SKM-1 treated with dmso at 0.1 percent for 144 hours (cell line): ENCODE measurements around the gene LEMD3.

ENCODE experiments used
- DNase-seq: peaks from one replicate; lab custom pipeline; 2025; ENCODE audit not compliant: unreplicated experiment; lab: John Stamatoyannopoulos, UW

The LEMD3 gene

DNA sequence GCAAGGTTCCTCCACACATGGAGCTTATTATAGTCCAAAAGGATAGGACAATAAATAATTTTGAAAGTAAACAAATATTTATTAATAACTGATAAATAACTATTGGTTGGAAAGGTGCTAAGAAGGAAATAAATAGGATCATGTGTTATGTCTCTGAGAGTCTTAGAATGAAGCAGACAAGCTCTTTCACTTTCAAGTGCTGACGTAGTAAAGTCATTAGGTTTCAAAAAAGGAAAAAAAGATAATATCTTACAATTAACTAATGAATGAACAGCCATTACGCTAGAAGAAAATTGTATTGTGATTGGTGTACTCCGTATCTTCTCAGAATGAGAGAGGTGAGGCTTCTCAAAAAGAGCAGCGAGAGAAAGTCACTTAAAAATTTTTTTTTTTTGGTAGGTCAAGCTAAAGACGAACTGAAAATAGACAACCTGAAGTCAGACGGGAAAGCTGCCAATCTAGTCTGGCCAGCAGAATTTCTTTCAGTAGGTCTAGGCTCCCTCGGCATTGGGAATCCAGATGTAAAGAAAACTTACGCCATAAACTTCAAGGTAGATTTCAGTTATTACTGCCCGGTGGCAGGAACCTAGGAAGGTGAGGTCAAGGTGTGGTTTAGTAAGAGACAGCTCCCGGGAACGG, 583 bp upstream of the LEMD3 start:
- DNase-seq, result no peak

DNA sequence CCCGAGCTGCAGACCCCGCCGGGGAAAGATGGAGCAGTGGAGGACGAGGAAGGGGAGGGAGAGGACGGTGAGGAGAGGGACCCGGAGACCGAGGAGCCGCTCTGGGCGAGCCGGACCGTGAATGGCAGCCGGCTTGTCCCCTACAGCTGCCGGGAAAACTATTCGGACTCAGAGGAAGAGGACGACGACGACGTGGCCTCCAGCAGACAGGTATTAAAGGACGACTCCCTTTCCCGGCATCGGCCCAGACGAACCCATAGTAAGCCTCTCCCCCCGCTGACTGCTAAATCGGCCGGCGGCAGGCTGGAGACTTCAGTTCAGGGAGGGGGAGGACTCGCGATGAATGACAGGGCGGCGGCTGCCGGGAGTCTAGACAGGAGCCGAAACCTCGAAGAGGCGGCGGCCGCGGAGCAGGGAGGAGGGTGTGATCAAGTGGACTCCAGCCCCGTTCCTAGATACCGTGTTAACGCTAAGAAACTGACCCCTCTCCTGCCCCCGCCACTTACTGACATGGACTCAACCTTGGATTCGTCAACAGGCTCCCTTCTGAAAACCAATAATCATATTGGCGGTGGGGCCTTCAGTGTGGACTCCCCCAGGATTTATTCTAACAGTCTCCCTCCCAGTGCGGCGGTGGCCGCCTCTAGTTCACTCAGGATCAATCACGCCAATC, 962 bp downstream of the LEMD3 start:
- DNase-seq, result no peak

DNA sequence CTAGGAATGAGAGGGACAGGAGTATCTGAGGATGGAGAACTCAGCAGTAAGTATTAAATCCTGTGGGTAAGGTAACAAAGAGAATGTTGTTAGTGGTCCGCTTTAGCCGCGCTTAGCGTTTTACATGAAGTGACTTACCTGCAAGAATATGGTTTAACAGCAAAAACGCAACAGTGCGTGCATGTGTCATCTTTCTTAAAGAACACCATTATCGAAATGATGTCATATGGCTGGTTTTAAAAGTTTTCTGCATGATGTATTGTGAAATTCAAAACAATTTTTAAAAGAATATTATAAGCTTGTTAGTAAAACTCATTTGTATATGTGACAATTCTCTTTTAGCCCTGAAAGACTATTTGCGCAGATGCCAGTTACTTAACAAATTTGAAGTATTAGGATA, 1.7 kb downstream of the LEMD3 start:
- no peak for DNase-seq

DNA sequence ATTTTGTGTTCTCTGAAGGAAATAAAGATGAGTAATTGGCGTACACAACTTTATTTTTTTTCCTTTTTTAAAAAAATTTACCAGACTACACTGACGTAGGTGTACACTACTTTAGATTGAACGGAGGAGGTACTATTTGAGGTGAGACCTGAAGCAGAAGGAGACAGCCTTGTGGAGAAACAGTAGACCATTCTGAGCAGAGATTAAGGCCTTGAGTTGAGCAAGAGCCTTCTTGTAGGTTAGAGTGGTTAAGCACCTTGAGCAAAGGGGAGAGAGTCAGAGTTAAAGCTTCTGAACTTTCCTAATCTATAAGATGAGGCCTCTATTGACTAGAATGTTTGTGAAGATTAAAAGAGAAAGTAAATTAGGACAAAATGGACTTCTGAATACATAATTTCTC, 2.5 kb downstream of the LEMD3 start:
- DNase-seq, result no peak

DNA sequence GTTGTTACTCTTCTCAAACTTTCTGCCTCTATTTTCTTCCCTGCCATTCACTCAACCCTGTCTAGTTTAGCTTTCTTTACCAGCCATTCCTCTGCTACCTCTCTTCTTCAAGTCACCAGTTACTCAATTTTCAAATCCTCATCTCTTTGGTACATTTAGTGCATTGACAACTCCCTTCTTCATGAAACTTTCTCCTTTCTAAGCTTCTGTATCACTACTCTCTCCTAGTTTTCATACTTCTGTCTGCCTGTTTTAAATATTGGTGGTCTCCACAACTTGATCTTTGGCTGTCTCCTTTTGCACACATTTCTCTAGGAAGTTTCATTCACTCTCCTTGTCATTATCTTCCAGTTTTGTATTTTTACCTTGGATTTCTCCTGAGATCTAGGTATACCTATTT, 6.0 kb downstream of the LEMD3 start:
- DNase-seq, result no peak

DNA sequence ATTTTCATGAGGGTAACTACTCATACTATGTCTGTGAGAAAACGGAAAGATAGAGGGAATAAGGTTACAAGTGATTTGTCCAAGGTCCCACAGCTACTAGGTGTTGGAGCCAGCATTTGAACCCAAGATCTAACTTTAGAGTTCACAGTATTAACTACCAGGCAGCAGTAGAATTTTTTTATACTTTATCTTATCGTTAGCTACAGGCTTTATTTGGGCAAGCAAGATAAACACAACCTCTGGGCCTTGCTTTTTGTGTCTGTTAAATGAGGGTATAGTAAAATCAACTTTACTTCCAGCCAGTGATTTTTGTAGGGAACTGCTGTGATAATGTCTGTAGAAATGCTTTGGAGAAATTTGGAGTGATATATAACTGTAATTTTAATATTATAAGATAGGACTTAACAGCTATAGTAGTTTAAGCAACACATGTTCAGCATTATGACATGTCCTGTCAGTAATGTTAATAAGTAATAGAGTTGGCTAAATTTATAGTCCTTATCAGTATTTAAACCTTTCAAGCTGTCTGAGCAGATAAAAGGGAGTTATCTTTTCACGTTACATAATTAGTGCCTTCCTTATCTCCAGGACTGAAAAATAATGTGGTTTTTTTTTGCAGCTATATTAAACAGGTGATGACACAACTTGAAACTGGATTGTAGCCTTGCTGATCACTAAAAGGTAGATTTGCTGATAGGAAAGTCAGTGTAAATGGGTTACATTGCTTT, 12.8 kb downstream of the LEMD3 start:
- no peak for DNase-seq

DNA sequence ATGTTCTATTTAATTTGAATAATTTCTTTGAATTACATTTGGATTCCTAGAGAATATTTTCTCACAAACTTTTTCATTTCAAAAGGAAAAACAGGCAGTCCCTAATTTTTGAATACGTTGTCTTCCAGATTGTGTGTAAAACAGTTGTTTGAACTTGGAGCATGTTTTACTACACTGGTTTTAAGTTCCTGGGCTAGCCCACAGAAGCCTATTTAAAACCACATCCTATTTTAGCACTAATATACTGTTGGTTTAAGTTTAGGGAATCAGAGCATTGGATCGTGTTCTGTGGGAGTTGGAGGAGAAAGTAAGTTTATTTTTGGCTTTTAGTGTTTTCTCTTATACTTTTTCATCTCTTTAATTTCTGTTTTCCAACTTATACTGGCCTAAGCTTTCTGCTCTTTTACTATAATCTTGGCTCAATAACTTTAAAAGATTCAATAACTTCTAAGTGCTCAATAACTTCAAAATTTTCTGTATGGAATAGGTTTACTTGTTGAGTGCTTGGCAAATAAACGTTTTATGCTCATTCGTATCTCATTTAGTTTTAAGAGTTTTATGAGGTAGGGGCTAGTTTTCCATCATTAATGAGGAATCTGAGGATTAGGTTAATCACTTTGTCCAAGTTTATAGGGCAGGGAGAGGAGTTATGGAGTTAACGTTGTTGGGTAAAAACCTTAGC, 14.9 kb downstream of the LEMD3 start:
- no peak for DNase-seq

DNA sequence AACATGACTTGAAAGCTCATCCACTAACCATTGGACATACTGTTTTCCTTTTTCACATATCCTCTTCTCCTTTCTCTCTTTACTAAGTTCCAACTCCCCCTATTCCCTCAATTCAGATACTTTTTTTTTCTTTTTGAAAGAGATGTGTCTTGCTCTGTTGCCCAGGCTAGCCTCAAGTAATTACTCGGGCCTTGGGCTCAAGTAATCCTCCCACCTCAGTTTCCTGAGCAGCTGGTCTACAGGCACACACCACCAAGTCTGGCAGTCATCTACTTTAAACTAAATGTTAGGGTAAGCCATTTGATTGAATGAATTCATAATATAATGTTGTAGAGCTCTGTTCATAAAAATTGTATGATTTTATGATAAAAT, 15.5 kb downstream of the LEMD3 start:
- DNase-seq, result no peak

DNA sequence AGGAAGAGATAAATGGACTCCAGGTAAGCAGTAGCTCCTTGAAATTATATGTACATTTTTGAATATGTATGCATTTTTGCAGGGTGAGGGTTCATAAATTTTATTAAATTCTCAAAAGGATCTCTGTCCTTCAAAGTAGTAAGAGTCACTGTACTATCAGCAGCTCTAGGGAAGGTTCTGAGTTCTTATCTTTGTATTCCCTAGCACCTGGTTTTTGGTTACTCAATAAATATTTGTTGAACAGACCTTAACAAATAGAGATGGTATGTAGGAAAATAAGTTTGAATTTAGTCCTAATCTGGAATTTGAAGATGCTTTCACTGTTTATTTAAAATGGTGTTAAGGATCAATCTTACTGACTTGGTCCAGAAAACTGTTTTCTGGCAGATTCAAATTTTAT, 18.3 kb downstream of the LEMD3 start:
- DNase-seq, result no peak

DNA sequence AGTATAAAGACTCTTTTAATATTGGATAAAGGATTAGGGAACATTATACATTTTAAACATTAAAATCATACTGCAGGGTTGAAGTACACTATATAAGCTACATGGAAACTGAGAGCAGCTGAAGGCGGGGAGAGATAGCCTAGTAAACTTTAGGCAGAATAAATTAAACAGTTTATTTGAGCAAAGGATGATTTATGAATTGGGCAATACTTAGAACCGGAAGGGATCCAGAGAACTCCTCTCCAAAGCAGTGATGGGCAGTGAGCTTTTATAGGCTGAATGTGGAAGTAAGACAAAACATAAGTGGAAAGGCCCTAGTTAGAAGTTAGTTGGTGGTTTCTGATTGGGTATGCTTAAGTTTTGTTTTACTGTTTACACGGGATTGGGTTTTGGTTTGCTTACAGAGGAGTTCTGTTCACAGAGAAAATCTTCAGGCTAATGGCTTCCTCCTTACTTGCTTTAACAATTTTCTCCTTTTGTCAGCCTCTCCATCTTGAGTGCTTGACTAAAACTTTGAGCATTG, 18.9 kb downstream of the LEMD3 start:
- no peak for DNase-seq

DNA sequence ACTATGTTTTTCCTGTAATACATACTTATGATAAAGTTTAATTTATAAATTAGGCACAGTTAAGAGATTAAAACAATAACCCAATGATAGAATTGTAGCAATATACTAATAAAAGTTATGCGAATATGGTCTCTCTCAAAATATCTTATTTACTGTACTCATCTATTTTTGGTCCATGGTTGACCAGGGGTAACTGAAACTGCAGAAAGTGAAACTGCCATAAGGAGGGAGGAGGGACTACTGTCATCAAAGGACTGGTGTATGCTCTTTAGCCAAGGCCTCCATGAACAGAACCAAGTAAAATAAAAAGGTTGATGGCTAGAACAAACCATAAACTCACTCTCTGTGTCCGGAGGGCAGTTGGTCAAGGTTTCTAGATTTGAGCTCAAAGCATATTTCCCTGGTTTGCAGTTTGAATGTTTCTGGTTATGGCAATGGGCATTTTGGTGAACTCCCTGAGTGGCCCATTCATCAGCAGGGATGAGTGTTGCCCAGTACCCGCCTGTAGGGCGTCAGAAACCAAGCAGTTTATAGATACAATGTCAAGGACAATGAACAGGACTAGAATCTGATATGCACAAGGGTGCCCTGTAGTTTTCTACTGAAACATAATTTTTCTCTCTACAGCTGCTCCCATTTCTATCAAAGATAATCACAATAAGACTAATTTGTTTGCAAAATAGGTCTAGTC, 19.8 kb downstream of the LEMD3 start:
- DNase-seq, result no peak

DNA sequence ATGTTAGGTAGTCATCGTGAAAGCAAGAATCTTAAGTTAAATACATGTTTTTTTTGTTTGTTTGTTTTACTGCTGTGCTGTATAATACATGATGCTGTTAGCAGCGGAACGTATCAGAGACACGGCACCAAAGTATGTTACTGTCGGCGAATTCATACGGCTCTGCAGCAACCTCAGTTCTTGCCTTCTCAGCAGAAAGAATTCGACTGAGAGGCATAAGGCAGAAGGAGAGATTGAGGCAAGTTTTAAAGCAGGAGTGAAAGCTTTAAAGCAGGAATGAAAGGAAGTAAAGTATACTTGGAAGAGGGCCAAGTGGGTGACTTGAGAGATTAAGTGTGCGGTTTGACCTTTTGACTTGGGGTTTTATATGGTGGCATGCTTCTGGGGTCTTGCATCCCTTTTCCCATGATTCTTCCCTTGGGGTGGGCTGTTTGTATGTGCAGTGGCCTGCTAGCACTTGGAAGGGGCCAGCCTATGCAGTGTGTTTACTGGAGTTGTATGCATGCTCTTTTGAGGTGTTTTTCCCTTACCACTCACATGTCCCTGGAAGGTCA, 23.7 kb downstream of the LEMD3 start:
- no peak for DNase-seq

DNA sequence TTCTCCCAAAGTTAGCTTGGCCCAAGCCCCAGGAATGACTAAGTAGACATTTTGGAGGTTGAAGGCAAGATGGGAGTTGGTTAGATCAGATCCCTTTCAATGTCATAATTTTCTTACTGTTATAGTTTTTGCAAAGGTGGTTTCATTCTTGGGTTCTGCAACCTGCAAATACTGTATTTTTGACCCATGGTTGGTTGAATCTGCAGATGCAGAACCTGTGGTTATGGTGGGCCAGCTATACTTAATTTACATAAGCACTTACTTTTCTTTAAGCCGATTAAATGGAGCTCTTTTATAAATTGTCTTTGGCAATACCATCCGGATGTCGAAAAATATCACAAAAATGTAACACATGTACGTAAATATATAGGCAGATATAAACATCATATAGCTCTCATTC, 25.6 kb downstream of the LEMD3 start:
- no peak for DNase-seq

DNA sequence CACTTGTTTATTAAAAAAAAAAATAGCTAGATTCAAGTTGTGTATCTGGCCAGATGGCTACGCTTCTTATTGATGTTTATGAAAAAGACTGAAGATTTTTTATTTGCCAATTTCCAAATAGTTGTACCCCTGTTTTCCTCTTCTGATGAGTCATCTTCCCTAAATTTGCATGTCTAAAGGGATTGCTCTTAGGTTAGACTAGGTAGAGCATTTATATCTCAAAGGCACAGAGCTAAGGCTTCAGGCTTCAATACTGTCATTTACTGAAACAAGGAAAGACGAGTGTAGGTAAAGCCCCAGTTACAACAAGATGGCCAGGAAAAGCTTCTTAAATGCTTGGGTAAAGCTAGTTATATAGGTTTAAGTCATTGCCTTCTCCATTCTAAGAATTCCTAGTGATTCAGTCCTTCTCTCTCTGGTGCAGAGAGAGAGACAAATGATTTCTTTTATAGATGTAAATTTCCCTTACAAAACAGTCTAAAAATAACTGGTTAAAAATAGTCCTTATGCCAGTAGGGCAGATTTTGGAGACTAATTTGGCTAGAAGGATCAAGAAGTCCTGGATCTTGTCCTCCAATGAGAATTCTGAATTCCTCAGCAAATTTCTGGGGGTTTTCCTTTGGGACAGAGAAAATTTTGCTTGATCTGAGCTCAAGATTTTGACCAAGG, 26.1 kb downstream of the LEMD3 start:
- DNase-seq, result no peak

DNA sequence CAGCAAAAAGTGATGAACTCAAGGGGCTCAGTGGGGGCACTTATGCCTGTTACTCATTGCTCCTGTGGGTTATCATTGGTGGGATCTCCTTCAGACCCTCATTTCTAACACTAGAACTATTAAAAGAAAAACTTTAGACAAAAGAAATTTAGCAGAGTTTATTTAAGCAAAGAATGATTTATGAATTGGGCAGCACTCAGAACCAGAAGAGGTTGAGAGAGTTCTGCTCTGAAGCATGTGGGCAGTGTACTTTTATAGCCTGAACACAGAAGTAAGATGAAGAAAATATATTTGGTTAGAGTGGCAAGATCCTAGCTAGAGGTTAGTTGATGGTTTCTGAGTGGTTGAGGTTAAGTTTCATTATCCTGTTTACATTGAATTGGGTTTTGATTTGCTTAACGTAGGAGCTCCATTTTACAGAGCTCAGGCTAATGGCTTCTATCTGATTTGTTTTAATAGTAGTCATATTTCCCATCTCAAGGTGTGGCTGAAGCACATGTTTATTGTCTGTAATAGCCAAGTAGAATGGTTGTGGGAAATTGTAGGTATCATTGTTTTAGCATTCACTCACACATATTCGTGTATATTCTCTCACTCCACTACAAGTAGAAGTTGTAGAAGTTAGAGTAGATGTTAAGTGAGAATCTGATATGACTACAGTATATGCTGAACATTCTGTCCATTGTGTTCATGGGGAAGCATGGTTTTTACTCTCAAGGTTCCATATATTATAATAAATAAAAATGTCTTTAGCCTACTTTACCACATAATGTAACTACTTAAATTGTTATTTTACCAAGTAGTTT, 27.6 kb downstream of the LEMD3 start:
- DNase-seq, result no peak

DNA sequence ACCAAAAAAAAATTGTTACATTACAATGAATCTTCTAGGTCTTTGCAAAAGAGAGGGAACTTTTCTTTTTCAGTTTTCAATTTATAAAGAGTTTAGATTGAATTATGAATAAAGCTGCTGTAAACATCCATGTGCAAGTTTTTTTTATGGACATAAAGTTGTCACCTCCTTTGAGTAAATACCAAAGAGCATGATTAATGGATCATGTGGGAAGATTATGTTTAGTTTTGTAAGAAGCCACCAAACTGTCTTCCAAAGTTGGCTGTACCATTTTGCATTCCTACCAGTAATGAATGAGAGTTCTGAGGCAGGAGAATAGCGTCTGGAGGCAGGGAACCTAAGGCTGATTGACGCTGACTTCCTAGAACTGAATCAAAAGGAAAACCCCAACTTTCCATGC, 30.2 kb downstream of the LEMD3 start:
- DNase-seq, result no peak

DNA sequence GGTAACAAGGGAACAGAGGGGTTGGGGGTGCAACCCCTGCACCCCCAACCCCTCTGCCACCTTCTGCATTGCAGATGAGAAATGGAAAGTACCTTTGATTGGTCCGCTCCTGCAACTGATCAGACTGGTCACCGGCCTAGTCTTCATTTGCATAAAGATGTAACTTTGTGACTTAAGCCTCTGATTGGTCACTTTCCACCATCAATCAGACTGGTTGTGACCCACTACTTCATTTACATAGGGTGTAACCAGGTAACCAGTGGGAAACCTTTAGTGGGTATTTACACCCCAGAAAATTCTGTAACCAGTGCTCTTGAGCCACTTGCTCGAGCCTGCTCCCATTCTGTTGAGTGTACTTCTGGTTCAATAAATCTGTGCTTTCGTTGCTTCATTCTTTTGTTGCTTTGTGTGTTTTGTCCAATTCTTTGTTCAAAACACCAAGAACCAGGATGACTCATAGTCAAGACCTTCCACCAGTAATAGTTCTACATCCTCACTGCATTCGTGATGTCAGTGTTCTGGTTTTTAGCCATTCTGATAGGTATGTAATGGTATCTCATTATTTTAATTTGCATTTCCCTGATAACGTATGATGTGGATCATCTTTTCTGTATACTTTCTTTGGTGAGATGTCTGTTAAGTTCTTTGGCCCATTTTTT, 30.8 kb downstream of the LEMD3 start:
- no peak for DNase-seq

DNA sequence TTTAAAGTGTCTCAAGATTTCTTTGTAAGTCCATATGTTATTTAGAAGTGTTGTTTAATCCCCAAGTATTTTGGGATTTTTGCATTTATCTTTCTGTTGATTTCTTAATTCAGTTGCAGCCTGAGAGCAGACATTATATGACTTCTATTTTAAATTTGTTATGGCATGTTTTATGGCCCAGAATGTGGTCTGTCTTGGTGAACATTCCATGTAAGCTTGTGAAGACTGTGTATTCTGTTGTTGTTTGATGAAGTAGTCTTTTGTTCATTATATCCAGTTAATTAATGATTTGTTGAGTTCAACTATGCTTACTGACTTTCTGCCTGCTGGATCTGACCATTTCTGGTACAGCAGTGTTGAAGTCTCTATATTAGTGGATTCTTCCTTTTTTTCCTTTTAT, 34.0 kb downstream of the LEMD3 start:
- DNase-seq, result no peak
